Coronary artery (tissue), 2 donors: Measurements from ENCODE around the gene LRRC26.

Experiments
- DNase-seq: peaks from one replicate; pipeline ENCODE4 v3.0.0-alpha.2; 2017; ENCODE audit warnings: low spot score
- H3K27ac ChIP-seq, 2 donors: fragments of 200-600 bp; sonication (generic); one replicate each; pipeline ENCODE4 v1.5.1; 2016 to 2019
- H3K4me3 ChIP-seq: fragments of 200-600 bp; sonication (generic); 2 replicates; pipeline ENCODE4 v1.5.1; 2016; ENCODE audit warnings: mild to moderate bottlenecking, moderate library complexity
- TF ChIP-seq, protein P1 (sequence below): fragments of 200-600 bp; sonication (generic); IDR thresholded peaks from one replicate; pipeline ENCODE4 v1.5.1; 2019; ENCODE audit warnings: antibody characterized with exemption

The LRRC26 gene

DNA sequence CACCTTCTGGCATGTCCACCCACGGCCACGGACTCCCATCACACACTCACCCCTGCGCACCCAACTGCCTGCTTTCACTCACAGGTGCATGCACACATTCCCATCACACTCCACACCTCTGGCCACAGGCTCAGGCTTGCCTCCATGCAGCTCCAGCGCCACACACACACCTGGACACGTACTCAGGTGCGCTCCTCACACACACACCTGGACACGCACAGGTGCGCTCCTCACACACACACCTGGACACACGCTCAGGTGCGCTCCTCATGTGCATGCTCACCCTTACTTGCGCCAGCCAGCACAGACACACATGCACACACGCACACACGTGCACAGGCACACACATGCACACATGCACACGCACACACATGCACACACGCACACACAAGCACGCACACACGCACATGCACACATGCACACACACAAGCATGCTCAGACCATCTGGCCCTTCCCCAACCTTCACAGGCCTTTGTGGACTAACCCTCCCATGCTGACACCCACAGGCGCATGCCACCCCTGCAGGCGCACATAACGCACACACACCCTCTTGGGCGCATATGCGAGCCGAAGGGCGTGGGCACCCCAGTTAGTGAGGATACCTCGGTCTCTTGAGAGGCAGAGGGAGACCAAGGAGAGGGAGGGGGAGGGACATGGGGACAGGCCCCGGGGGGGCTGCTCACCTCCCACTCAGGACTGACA is 22.6 kb downstream of the LRRC26 start:
- no peak for DNase-seq
- Histone ChIP-seq H3K27ac (no peak overlapping the region), H3K4me3 (no peak overlapping the region)
- TF ChIP-seq, protein P1, sequence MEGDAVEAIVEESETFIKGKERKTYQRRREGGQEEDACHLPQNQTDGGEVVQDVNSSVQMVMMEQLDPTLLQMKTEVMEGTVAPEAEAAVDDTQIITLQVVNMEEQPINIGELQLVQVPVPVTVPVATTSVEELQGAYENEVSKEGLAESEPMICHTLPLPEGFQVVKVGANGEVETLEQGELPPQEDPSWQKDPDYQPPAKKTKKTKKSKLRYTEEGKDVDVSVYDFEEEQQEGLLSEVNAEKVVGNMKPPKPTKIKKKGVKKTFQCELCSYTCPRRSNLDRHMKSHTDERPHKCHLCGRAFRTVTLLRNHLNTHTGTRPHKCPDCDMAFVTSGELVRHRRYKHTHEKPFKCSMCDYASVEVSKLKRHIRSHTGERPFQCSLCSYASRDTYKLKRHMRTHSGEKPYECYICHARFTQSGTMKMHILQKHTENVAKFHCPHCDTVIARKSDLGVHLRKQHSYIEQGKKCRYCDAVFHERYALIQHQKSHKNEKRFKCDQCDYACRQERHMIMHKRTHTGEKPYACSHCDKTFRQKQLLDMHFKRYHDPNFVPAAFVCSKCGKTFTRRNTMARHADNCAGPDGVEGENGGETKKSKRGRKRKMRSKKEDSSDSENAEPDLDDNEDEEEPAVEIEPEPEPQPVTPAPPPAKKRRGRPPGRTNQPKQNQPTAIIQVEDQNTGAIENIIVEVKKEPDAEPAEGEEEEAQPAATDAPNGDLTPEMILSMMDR, result no peak

DNA sequence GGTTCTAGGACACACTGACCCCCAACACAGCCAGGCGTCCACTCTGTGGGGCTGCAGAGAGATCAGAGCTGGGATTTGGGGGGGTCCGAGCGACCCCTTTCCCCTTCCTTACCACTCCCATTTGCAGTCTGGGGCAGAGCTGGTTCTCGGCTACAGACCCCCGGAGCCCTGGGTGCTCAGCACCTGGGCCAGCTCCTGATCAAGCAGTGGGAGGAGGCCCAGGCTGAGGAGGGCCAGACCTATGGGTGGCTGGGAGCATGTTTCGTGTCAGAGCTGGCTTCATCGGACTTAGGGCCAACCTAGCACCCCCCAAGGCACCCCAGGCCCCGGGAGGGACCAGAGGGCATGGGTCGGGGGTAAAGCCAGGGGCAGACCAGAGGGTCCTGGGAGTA is 23.3 kb downstream of the LRRC26 start:
- no peak overlapping the region for H3K27ac ChIP-seq
- TF ChIP-seq, protein P1, result no peak
- no peak overlapping the region for H3K4me3 ChIP-seq
- no peak for DNase-seq

DNA sequence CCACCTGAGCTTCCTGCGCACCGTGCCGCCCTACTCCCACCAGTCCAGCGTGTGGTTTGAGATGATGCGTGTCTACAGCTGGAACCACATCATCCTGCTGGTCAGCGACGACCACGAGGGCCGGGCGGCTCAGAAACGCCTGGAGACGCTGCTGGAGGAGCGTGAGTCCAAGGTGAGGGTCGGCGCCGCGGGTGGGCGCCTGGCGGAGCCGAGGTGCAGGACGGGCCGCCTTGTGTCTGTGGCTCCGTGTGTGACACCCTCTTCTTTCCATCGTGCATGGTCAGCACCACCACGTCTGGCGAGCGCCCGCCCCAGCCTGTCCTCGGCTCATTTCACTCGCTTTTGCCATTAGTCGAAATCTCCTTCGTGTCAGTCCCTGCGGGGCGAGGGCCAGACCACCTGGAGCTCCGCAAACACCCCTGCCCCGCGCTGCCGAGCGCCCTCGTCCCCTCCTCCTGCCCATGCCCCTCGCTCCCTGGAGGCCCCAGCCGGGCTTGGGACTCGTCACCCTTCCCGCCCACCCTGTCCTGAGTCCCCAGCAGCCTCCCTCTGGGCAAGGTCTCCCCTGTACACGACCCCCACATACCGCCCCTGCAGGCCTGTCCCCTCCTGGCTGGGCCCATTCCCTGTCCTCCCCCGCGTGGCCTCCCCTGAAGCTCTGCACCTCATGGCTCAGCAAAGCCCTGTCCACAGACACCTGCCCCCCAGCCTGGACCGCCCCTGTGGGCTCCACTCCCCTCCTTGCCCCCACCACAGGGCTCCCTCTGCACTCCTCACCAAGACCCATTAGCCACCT is 23.9 kb downstream of the LRRC26 start:
- no peak for DNase-seq
- no peak overlapping the region for H3K4me3 ChIP-seq
- H3K27ac ChIP-seq, result no peak overlapping the region
- TF ChIP-seq, protein P1, result no peak

DNA sequence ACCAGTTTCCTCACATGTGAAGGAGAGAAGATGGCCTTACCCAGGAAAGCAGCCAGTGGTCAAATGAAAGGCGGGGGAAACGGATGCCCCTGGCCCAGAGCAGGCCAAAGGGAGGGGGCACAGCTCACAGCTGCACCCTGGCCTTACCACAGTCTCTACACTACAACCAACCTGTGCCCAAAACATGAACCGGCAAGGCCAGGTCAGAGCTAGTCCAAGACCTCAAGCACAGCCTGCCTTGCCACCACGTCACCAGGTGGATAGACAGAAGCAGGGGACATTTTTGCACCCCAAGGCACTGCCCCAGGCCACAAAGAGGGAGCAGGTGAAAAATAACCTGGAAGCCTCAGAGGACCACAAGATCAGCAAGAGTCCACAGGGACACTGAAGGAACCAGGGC is 26.4 kb downstream of the LRRC26 start:
- no peak for DNase-seq
- Histone ChIP-seq H3K27ac (no peak overlapping the region), H3K4me3 (no peak overlapping the region)
- TF ChIP-seq, protein P1, result no peak

DNA sequence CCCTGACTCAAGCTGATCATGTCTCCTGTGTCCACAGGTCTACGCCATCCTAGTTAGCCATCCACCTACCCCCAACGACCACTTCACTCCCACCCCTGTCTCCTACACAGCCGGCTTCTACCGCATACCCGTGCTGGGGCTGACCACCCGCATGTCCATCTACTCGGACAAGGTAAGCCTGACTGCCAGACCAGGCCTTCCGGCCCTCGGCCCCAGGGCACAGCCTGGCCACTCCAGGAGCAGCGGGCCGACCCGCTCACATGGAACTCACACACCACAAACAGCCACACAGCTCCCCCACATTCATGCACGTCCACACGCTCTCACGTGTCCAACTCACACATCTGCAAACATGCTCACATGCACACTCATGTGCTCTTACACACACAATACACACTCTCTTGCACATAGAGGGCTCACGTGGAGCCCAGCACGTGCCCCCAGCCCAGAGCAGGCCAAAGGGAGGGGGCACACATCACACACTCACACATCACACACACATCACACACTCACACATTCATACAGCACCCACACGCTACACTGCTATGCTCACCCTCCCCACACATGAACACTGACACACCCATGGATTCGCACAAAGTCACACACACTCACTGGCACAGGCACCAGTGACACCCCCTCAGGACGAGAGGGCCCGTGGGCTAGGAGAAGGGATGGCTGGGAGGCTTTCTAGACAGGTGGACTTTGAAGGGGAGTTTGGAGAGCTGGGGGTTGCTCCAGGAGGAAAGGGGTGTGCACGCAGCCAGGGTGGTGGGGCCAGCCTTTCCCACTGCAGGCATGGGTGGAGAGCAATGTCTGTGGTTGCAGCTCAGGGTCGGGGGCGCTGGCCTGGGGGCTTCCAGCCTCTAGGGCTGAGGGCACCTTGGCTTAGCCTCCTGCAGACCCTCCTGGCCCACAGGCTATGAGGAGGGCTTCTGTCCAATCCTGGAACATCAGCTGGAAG is 27.6 kb downstream of the LRRC26 start:
- TF ChIP-seq, protein P1, result no peak
- Histone ChIP-seq H3K4me3 (no peak overlapping the region), H3K27ac (no peak overlapping the region)
- DNase-seq, result no peak

DNA sequence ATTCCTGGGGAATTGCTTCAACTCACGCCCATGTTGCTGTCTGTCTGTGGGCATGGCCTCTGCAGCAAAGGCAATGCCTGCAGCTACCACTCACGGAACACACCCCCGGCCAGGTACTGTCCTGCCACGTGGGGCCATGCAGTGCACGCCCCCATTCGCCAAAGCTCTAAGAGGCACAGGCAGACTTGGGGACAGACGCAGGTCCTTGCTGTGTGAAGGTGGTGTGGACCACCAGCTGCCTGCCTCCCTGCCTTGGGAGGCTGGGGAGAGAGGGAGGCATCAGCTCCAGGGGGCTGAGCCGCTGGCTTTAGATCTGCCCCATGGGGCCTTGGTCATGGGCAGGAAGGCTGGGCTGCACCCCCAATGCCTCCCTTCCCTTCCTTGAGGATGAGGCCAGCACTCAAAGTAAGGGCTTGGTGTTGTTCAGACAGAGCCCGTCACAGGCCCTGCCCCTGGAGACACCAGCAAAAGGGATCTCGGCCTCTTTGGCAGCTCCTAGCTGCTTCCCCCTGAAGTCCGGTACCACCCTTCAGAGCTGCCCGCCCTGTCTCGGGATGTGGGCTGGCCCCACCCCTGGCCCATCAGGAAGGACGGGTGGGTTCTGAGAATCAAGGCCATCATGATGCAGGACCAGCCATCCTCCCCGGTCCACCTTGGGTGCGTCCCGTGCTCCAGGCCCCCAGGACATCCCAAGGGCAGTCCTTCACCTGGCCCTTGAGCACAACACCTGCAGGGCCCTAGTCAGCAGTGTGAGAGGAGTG is 28.6 kb downstream of the LRRC26 start:
- TF ChIP-seq, protein P1, result no peak
- Histone ChIP-seq H3K27ac (no peak overlapping the region), H3K4me3 (no peak overlapping the region)
- no peak for DNase-seq
